Measurements from ENCODE around the gene FN3K.
A peak's percentile ranks its signal among the peaks of the same experiment; 100 is the strongest.

The FN3K gene

GRCh38 chr17:82745524-82745923 is 10.1 kb downstream of the FN3K start:
- DNase-seq (ENCODE audit: low spot score) (no peak), ATAC-seq (ENCODE audit: low read depth) (no peak)
- peaks cover 8% of the 10 kb centered on the region for H3K9me3 ChIP-seq (ENCODE audit: severe bottlenecking)
- no peak for TF ChIP-seq CTCF (IDR thresholded peaks at IDR 0.05; ENCODE audit: poor library complexity, severe bottlenecking)
- no peak overlapping the region for H3K4me3 ChIP-seq (ENCODE audit: severe bottlenecking)
- H3K27ac ChIP-seq (ENCODE audit: poor library complexity, severe bottlenecking), result no peak overlapping the region
- H3K4me1 ChIP-seq (ENCODE audit: insufficient read depth, poor library complexity, severe bottlenecking), result no peaks in the 10 kb centered on the region
- H3K36me3 ChIP-seq (ENCODE audit: low read depth), result peaks cover 31% of the 10 kb centered on the region
- no peaks in the 10 kb centered on the region for H3K27me3 ChIP-seq (ENCODE audit: insufficient read depth, poor library complexity, severe bottlenecking)

- no peak overlapping the region for H3K4me3 ChIP-seq (ENCODE audit: severe bottlenecking)
- DNase-seq (ENCODE audit: low spot score) (no peak), ATAC-seq (ENCODE audit: low read depth) (no peak)
- no peak overlapping the region for H3K27ac ChIP-seq (ENCODE audit: poor library complexity, severe bottlenecking)
- no peaks in the 10 kb centered on the region for H3K4me1 ChIP-seq (ENCODE audit: insufficient read depth, poor library complexity, severe bottlenecking)
- no peak for TF ChIP-seq CTCF (IDR thresholded peaks at IDR 0.05; ENCODE audit: poor library complexity, severe bottlenecking)
- H3K9me3 ChIP-seq (ENCODE audit: severe bottlenecking), result peaks cover 4% of the 10 kb centered on the region
- H3K36me3 ChIP-seq (ENCODE audit: low read depth), result 0 out of 2 replicates have a peak, but pooled peaks cover 8% of the 10 kb centered on the region
- no peaks in the 10 kb centered on the region for H3K27me3 ChIP-seq (ENCODE audit: insufficient read depth, poor library complexity, severe bottlenecking)
These were observed 13.3 kb downstream of the FN3K start for GRCh38 chr17:82748756-82749155.

- H3K36me3 ChIP-seq (ENCODE audit: low read depth), result 0 out of 2 replicates have a peak, but pooled peaks cover 12% of the 10 kb centered on the region
- no peak overlapping the region for H3K4me3 ChIP-seq (ENCODE audit: severe bottlenecking)
- ATAC-seq (ENCODE audit: low read depth) (no peak), DNase-seq (ENCODE audit: low spot score) (no peak)
- peaks cover 6% of the 10 kb centered on the region for H3K4me1 ChIP-seq (ENCODE audit: insufficient read depth, poor library complexity, severe bottlenecking)
- no peaks in the 10 kb centered on the region for H3K27me3 ChIP-seq (ENCODE audit: insufficient read depth, poor library complexity, severe bottlenecking)
- no peak overlapping the region for H3K27ac ChIP-seq (ENCODE audit: poor library complexity, severe bottlenecking)
- peaks cover 4% of the 10 kb centered on the region for H3K9me3 ChIP-seq (ENCODE audit: severe bottlenecking)
- TF ChIP-seq CTCF (IDR thresholded peaks at IDR 0.05; ENCODE audit: poor library complexity, severe bottlenecking), result no peak
These were observed 15.0 kb downstream of the FN3K start for GRCh38 chr17:82750241-82750908.

- peak; percentile 18; the same call in 2 of the 3 replicates for ATAC-seq (ENCODE audit: low read depth)
- Histone ChIP-seq H3K4me3 (ENCODE audit: severe bottlenecking) (peak overlapping the region; percentile 42), H3K4me1 (ENCODE audit: insufficient read depth, poor library complexity, severe bottlenecking) (peaks cover 7% of the 10 kb centered on the region), H3K9me3 (ENCODE audit: severe bottlenecking) (peaks cover 4% of the 10 kb centered on the region), H3K27ac (ENCODE audit: poor library complexity, severe bottlenecking) (peak overlapping the region; percentile 46), H3K36me3 (ENCODE audit: low read depth) (peaks cover 14% of the 10 kb centered on the region; the same call in 1 of the 2 replicates), H3K27me3 (ENCODE audit: insufficient read depth, poor library complexity, severe bottlenecking) (no peaks in the 10 kb centered on the region)
- DNase-seq (ENCODE audit: low spot score), result no peak
- no peak for TF ChIP-seq CTCF (IDR thresholded peaks at IDR 0.05; ENCODE audit: poor library complexity, severe bottlenecking)
These were observed 15.8 kb downstream of the FN3K start for GRCh38 chr17:82751171-82751570.

Measured in RWPE2 (cell line).